Activated T-cell treated with anti-CD3 and anti-CD28 coated beads, Interleukin-2, amount 50 U/mL, for 24 hours (primary cell): Measurements from ENCODE around the gene PTTG1IP.
A peak's percentile ranks its signal among the peaks of the same experiment; 100 is the strongest.

Experiments
- DNase-seq: peaks from one replicate; pipeline ENCODE4 v3.0.0-alpha.2; 2020
- H3K27ac Mint-ChIP-seq: 2 replicates; pipeline ENCODE4 v1.8.0; 2020; ENCODE audit warnings: mild to moderate bottlenecking, mixed read lengths
- H3K27me3 Mint-ChIP-seq: 2 replicates; pipeline ENCODE4 v1.8.0; 2020; ENCODE audit warnings: mixed read lengths
- H3K36me3 Mint-ChIP-seq: 2 replicates; pipeline ENCODE4 v1.8.0; 2020; ENCODE audit warnings: low read depth, mixed read lengths
- H3K4me1 Mint-ChIP-seq: 2 replicates; pipeline ENCODE4 v1.8.0; 2020; ENCODE audit warnings: low read depth, mixed read lengths
- H3K4me3 Mint-ChIP-seq: 2 replicates; pipeline ENCODE4 v1.8.0; 2020; ENCODE audit warnings: mild to moderate bottlenecking, moderate library complexity, mixed read lengths
- H3K9me3 Mint-ChIP-seq: 2 replicates; pipeline ENCODE4 v1.8.0; 2020; ENCODE audit warnings: mixed read lengths

PTTG1IP gene

GRCh38 chr21:44903689-44904088 is 30.2 kb upstream of the PTTG1IP start:
- Mint-ChIP-seq H3K36me3 (peaks cover 90% of the 10 kb centered on the region), H3K4me1 (peaks cover 24% of the 10 kb centered on the region), H3K9me3 (no peaks in the 10 kb centered on the region), H3K27ac (no peak overlapping the region), H3K27me3 (no peaks in the 10 kb centered on the region), H3K4me3 (no peak overlapping the region)
- no peak for DNase-seq

GRCh38 chr21:44903050-44903685 is 29.7 kb upstream of the PTTG1IP start:
- no peak overlapping the region for H3K4me3 Mint-ChIP-seq
- H3K4me1 Mint-ChIP-seq, result peaks cover 22% of the 10 kb centered on the region
- H3K27me3 Mint-ChIP-seq, result no peaks in the 10 kb centered on the region
- H3K27ac Mint-ChIP-seq, result peak overlapping the region; percentile 30
- H3K36me3 Mint-ChIP-seq, result peaks cover 91% of the 10 kb centered on the region
- DNase-seq, result no peak
- H3K9me3 Mint-ChIP-seq, result no peaks in the 10 kb centered on the region

GRCh38 chr21:44902268-44903049 is 29.0 kb upstream of the PTTG1IP start:
- H3K27ac Mint-ChIP-seq, result peak overlapping the region; percentile 30
- no peak overlapping the region for H3K4me3 Mint-ChIP-seq
- peaks cover 16% of the 10 kb centered on the region for H3K4me1 Mint-ChIP-seq
- no peak for DNase-seq
- no peaks in the 10 kb centered on the region for H3K9me3 Mint-ChIP-seq
- no peaks in the 10 kb centered on the region for H3K27me3 Mint-ChIP-seq
- H3K36me3 Mint-ChIP-seq, result peaks cover 95% of the 10 kb centered on the region

GRCh38 chr21:44901391-44902074 is 28.0 kb upstream of the PTTG1IP start:
- H3K4me3 Mint-ChIP-seq, result no peak overlapping the region
- H3K4me1 Mint-ChIP-seq, result peaks cover 14% of the 10 kb centered on the region
- no peak for DNase-seq
- H3K27ac Mint-ChIP-seq, result peak overlapping the region; percentile 37
- no peaks in the 10 kb centered on the region for H3K27me3 Mint-ChIP-seq
- no peaks in the 10 kb centered on the region for H3K9me3 Mint-ChIP-seq
- peaks cover 96% of the 10 kb centered on the region for H3K36me3 Mint-ChIP-seq

- Mint-ChIP-seq H3K27me3 (no peaks in the 10 kb centered on the region), H3K36me3 (peaks cover 96% of the 10 kb centered on the region), H3K27ac (peak overlapping the region; percentile 60), H3K9me3 (no peaks in the 10 kb centered on the region), H3K4me1 (peaks cover 11% of the 10 kb centered on the region), H3K4me3 (no peak overlapping the region)
- DNase-seq, result no peak
These were observed 27.2 kb upstream of the PTTG1IP start for GRCh38 chr21:44900559-44901251.

GRCh38 chr21:44899768-44900558 is 26.5 kb upstream of the PTTG1IP start:
- H3K9me3 Mint-ChIP-seq, result no peaks in the 10 kb centered on the region
- no peak for DNase-seq
- H3K27ac Mint-ChIP-seq, result no peak overlapping the region
- H3K36me3 Mint-ChIP-seq, result peaks cover 92% of the 10 kb centered on the region
- H3K4me3 Mint-ChIP-seq, result no peak overlapping the region
- H3K4me1 Mint-ChIP-seq, result peaks cover 8% of the 10 kb centered on the region
- H3K27me3 Mint-ChIP-seq, result no peaks in the 10 kb centered on the region

- Mint-ChIP-seq H3K27me3 (no peaks in the 10 kb centered on the region), H3K36me3 (peaks cover 91% of the 10 kb centered on the region), H3K4me1 (peaks cover 3% of the 10 kb centered on the region), H3K4me3 (no peak overlapping the region), H3K27ac (no peak overlapping the region), H3K9me3 (no peaks in the 10 kb centered on the region)
- no peak for DNase-seq
These were observed 25.6 kb upstream of the PTTG1IP start for GRCh38 chr21:44898851-44899767.

GRCh38 chr21:44898011-44898488 is 24.6 kb upstream of the PTTG1IP start:
- H3K4me3 Mint-ChIP-seq, result no peak overlapping the region
- H3K27ac Mint-ChIP-seq, result peak overlapping the region; percentile 66
- H3K4me1 Mint-ChIP-seq, result peaks cover 9% of the 10 kb centered on the region
- no peak for DNase-seq
- H3K36me3 Mint-ChIP-seq, result peaks cover 90% of the 10 kb centered on the region
- no peaks in the 10 kb centered on the region for H3K9me3 Mint-ChIP-seq
- no peaks in the 10 kb centered on the region for H3K27me3 Mint-ChIP-seq

- H3K27ac Mint-ChIP-seq, result no peak overlapping the region
- no peaks in the 10 kb centered on the region for H3K9me3 Mint-ChIP-seq
- no peak for DNase-seq
- no peak overlapping the region for H3K4me3 Mint-ChIP-seq
- peaks cover 89% of the 10 kb centered on the region for H3K36me3 Mint-ChIP-seq
- peaks cover 12% of the 10 kb centered on the region for H3K4me1 Mint-ChIP-seq
- H3K27me3 Mint-ChIP-seq, result no peaks in the 10 kb centered on the region
These were observed 24.0 kb upstream of the PTTG1IP start for GRCh38 chr21:44897326-44898010.

GRCh38 chr21:44896561-44897286 is 23.2 kb upstream of the PTTG1IP start:
- no peak overlapping the region for H3K4me3 Mint-ChIP-seq
- H3K27me3 Mint-ChIP-seq, result no peaks in the 10 kb centered on the region
- no peak overlapping the region for H3K27ac Mint-ChIP-seq
- no peaks in the 10 kb centered on the region for H3K9me3 Mint-ChIP-seq
- peaks cover 12% of the 10 kb centered on the region for H3K4me1 Mint-ChIP-seq
- H3K36me3 Mint-ChIP-seq, result peaks cover 89% of the 10 kb centered on the region
- no peak for DNase-seq

GRCh38 chr21:44895859-44896258 is 22.4 kb upstream of the PTTG1IP start:
- peak overlapping the region; percentile 34 for H3K27ac Mint-ChIP-seq
- no peaks in the 10 kb centered on the region for H3K9me3 Mint-ChIP-seq
- DNase-seq, result no peak
- no peaks in the 10 kb centered on the region for H3K27me3 Mint-ChIP-seq
- H3K4me1 Mint-ChIP-seq, result peaks cover 12% of the 10 kb centered on the region
- peaks cover 84% of the 10 kb centered on the region for H3K36me3 Mint-ChIP-seq
- H3K4me3 Mint-ChIP-seq, result no peak overlapping the region

GRCh38 chr21:44894687-44895302 is 21.3 kb upstream of the PTTG1IP start:
- peaks cover 86% of the 10 kb centered on the region for H3K36me3 Mint-ChIP-seq
- H3K4me1 Mint-ChIP-seq, result peaks cover 12% of the 10 kb centered on the region

More at GRCh38 chr21:44894687-44895302, 21.3 kb upstream of the PTTG1IP start:
- Mint-ChIP-seq H3K27me3 (no peaks in the 10 kb centered on the region), H3K27ac (peak overlapping the region; percentile 69), H3K9me3 (no peaks in the 10 kb centered on the region), H3K4me3 (no peak overlapping the region)
- no peak for DNase-seq
